Right renal pelvis (tissue), 4 donors: ENCODE results near the gene ADAM19. TPM values are rescaled to one million over a fixed set of nuclear protein-coding genes. Genes with fewer than 3 reads are reported as not detected.
A peak's percentile ranks its signal among the peaks of the same experiment; 100 is the strongest.
"Not testable (repeated sequence)": the region's sequence is repeated elsewhere in the genome, so short reads cannot be mapped to it uniquely, and the experiment has no call there.

ENCODE experiments used
- DNase-seq, 4 donors: peaks; one replicate each; pipeline ENCODE4 v3.0.0-alpha.2; 2013; ENCODE audit warnings: low read depth in 4 of 4, low spot score in 3 of 4, missing footprints in 1 of 4
- polyA plus RNA-seq, 4 donors: library from polyadenylated mRNA; unstranded; fragments of 120-200 nt; gene quantifications; one replicate each; pipeline ENCODE4 v1.2.1, GENCODE V29; 2013; ENCODE audit not compliant: insufficient read length in 4 of 4

The ADAM19 gene
- polyA plus RNA-seq, 4 donors = 9.1 to 10.5 (median 9.6) TPM

DNA sequence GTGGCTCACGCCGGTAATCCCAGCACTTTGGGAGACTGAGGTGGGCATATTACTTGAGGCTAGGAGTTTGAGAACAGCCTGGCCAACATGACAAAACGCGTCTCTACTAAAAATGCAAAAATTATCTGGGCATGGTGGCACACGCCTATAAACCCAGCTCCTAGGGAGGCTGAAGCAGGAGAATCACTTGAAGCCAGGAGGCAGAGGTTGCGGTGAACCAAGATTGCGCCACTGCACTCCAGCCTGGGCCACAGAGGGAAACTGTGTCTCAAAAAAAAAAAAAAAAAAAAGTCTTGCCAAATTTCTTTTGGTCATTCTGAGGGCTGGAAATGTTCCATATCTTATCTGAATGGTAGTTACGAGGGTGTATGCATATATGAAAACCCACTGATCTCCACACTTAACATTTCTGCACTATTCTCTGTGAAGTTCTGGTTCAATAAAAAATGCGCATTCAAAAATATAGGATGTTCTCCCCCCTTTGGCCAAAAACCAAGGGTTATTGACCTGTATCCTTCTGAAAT is 129.1 kb downstream of the ADAM19 start:
- no peak for DNase-seq

- DNase-seq = no peak
Observed at GRCh38 chr5:157445745-157446411, 129.7 kb downstream of the ADAM19 start.

DNA sequence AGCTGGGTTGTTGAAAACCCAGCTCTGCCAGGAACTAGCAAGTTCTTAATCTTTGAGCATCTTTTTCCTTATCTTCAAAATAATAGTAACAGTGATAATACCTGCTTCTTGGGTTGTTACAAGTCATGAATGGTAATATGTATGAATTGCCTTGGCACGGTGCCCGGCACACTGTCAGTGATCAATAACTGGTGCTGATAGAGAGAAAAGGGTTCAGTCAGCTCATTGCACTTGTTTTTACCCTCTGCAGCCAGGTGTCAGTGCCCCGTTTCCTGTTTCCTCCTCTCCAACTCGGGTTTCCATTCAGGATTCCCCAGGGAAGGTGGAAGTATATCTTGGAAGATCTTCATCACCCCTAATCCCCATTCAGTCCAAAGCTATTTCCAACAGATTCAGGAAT is 131.4 kb downstream of the ADAM19 start:
- DNase-seq = no peak

GRCh38 chr5:157443041-157443549 is 132.5 kb downstream of the ADAM19 start:
- DNase-seq = no peak

GRCh38 chr5:157434096-157434495 is 141.5 kb downstream of the ADAM19 start:
- no peak for DNase-seq

DNA sequence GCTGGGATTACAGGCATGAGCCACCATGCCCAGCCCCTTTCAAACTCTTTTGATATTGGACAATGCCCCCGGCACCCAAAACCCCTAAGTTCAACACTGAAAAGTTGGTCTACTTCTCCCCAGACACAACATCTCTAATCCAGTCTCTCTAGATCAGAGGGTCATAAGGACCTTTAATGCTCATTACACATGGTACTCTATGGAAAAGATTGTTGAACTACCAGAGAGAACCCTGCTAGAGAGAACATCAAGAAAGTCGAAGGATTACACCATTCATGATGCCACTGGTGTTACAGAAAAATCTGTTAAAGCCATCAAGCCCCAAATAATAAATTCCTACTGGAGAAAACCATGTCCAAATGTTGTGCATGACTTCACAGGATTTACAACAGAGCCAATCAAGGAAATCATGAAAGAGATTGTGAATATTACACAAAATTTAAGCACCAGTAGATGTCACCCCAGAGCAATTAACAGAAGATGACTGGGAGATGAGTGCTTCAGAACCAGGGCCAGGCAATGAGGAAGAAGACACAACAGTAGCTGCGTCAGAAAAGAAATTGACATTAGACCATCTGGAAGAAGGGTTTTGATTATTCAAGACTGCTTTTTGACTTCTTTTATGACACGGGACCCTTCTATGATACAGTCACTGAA is 143.9 kb downstream of the ADAM19 start:
- DNase-seq = peak in 1 of 4 donors; percentile 28

DNA sequence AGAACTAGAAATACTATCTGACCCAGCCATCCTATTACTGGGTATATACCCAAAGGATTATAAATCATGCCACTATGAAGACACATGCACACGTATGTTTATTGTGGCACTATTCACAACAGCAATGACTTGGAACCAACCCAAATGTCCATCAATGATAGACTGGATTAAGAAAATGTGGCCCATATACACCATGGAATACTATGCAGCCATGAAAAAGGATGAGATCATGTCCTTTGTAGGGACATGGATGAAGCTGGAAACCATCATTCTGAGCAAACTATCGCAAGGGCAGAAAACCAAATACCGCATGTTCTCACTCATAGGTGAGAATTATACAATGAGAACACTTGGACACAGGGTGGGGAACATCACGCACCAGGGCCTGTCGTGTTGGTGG is 145.7 kb downstream of the ADAM19 start:
- DNase-seq = not testable (repeated sequence)

Other genes starting within 250 kb of the ADAM19 start
- gene NIPAL4, start 115.6 kb downstream of the ADAM19 start, polyA plus RNA-seq = 1 to 10 TPM in 1 of 4 donors, under 1 TPM in 3; 0.22 to 1.8 (median 0.63) TPM
- gene SOX30, start 76.7 kb upstream of the ADAM19 start, polyA plus RNA-seq = under 1 TPM; 0.44 to 0.87 (median 0.59) TPM
- gene C5orf52, start 95.8 kb upstream of the ADAM19 start, polyA plus RNA-seq = not detected
- 10 to 100 TPM; 24.9 to 27.7 (median 26.1) TPM for gene THG1L, start 155.6 kb upstream of the ADAM19 start, polyA plus RNA-seq
- gene LSM11, start 167.9 kb upstream of the ADAM19 start, polyA plus RNA-seq = 1 to 10 TPM; 6.8 to 8.6 (median 8.2) TPM